HG02884 (cell line): ENCODE data around the gene ZFTA.

Experiments
- ATAC-seq: cut with Tn5 transposase; IDR thresholded peaks from one replicate; pipeline ENCODE4 v1.9.1; 2021; ENCODE audit warnings: mild to moderate bottlenecking, moderate library complexity; ENCODE audit not compliant: unreplicated experiment

Gene ZFTA

DNA sequence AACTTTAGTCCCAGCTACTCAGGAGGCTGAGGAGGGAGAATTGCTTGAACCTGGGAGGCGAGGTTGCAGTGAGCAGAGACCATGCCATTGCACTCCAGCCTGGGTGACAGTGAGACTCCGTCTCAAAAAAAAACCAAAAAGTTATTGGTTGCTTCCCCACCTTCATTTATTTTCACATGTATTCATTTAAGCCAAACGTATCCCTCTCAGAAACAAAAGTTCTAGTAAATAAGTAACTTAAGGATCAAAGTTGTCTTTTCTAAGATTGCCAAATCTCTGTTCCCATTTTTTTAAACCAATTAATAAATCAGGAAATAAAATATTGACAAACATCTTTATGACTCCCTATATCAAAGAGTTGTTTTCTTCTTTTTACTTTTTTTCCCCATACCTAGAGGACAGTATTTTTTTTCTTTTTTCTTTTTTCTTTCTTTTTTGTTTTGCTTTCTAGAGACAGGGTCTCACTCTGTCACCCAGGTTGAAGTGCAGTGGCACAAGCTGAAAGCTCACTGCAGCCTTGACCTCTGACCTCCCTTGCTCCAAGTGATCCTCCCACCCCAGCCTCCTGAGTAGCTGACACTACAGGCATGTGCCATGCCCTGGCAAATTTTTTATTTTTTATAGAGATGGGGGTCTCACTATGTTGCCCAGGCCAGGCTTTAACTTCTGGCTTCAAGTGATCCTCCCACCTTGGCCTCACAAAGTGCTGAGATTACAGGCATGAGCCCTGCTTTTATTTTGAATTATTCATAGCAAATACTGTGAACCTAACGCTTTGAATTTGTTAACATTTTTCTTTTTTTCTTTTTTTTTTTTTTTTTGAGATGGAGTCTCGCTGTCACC lies 11.4 kb downstream of the ZFTA start:
- no peak for ATAC-seq

DNA sequence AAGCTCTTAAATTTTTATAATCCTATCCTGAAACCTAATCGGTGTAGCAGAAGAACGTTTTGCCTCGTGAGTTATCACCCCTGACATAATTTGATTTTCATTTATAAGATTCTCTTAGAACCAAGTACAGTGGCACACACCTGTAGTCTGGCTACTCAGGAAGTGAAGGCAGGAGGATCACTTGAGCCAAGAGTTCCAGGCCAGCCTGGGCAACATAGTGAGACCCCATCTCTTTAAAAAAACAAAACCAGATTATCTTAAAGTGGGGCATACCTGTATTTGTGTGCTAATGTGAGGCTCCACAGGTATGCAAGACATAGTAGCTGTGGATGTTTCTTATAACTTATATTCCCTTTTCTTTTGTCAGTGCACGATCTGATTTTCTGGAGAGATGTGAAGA lies 19.0 kb downstream of the ZFTA start:
- no peak for ATAC-seq

DNA sequence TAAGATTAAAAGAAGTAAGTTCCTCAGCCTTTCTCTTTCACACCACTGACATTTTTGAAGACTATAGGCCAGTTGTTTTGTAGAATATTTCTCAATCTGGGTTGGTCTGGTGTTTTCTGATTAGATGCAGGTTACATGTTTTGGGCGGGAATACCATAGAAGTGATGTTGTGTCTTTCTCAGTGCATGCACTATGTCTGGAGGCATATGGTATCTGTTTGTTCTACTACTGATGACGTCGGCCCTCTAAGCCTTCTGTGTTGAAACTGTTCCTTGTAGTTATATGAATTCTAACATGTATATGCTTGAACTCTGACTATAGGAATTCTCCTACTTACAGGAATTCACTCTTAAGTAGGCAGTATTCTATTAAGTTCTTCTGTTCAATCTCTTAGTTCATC lies 21.6 kb downstream of the ZFTA start:
- ATAC-seq: no peak

DNA sequence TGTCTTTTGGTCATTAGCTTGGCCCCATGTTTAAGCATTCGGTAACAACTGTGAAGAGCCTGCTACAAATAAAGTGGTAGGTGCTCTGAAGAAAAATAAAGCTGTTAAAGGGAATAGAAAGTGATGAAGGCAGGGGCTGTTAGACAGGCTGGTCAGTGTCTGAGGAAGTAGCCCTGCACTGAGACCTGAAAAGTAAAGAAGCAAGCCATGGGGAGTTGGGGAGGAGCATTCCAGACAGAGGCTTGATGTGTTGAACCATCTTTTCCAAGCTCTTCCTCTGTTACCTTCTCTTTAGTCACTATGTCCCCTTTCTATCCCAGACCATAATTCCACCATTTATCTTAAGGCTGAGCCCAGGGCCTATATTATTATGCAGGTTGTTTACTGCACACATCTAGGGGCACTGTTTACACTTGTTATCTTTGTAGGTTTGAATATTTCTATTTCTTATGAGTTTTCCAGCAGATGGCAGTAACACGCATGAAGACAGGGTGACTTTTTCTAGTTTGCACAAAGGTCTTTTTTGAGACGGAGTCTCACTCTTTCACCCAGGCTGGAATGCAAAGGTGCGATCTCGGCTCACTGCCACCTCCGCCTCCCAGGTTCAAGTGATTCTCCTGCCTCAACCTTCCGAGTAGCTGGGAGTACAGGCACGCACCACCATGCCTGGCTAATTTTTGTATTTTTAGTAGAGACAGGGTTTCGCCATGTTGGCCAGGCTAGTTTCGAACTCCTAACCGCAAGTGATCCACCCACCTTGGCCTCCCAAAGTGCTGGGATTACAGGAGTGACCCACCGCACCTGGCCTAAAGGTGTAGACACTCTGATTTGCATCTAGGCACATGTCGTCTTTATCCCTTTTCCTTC lies 23.0 kb downstream of the ZFTA start:
- ATAC-seq: no peak

DNA sequence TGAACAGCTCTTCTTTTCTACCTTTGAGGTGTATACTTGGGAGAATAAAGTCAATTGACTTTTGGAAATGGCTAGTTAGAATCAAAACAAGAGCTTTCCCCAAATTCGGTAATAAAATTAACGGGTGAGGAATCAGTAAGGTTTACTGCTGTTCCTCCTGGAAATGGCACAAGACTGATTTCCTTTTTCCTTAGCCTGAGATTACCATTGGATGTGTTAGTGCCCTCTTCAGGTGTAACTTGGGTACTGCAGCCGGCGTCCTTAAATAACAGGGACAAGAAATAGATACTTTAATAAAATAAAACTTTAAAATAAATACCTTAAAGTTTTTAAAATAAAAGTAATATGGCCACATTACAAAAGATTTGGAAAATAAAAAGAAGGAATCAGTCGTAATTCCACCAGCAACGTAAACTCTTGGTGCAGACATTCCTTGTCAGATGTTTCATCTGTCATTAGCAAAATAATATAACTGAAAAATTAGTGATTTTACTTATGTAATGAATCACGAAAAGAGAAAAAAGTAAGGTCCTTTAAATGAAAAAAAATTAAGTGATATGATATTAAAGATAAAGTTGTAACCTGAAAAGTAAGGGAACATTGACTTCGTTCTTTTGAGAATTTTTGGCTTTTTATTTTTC lies 29.7 kb downstream of the ZFTA start:
- no peak for ATAC-seq

DNA sequence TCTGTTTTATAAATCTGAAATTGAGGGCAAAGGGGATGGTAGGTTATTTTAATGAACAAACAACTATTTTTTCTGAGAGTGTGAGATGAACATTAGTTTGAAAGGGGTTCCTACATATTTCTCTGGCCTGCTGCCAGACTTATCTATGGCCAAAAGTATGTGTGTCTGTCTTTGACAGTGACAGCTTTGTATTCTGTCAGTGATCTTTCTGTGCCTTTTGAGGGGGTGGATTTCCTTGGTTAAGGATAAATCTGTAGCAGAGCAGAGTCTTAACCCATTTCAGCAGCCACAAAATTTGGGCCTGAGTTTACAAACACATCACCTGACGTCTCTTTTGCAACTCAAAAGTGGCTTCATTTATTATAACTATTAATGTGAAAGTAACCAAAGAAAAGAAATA lies 30.9 kb downstream of the ZFTA start:
- ATAC-seq: no peak

DNA sequence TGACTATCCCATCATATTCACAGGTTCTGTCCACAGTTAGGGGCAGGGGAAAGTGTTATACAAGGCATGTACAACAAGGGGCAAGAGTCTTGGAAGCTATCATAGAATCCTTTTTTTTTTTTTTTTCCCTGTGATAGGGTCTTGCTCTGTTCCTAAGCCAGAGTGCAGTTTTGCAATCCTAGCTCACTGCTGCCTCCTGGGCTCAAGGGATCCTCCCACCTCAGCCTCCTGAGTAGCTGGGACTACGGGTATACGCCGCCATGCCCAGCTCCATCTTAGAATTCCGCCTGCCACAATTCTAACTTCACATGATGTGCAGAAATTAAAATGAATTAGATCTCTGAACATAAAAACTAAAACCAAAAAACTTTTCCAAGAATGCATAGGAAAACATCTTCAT lies 31.7 kb downstream of the ZFTA start:
- no peak for ATAC-seq

DNA sequence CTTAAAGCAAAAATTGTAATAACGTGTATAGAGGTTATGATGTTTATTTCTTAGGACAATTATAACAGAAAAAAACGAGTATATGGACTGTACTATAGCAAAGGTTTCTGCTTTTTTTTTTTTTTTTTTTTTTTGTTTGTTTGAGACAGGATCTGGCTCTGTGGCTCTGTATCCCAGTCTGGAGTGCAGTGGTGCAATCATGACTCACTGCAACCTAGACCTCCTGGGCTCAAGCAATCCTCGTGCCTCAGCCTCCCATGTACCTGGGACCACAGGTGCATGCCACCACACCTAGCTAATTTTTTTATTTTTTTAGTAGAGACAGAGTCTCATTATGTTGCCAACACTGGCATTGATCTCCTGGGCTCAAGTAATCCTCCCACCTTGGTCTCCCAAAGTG lies 39.2 kb downstream of the ZFTA start:
- no peak for ATAC-seq

DNA sequence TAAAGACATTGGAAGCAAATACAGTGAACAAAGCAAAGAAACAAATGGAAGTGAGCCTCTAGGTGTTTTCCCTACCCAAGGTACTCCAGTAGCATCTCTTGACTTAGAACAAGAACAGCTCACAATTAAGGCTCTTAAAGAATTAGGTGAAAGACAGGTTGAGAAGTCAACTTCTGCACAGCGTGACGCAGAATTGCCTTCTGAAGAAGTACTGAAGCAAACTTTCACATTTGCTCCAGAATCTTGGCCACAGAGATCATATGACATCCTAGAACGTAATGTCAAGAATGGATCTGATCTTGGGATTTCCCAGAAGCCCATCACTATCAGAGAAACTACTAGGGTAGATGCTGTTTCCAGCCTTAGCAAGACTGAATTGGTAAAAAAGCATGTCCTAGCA lies 48.0 kb downstream of the ZFTA start:
- ATAC-seq: no peak

DNA sequence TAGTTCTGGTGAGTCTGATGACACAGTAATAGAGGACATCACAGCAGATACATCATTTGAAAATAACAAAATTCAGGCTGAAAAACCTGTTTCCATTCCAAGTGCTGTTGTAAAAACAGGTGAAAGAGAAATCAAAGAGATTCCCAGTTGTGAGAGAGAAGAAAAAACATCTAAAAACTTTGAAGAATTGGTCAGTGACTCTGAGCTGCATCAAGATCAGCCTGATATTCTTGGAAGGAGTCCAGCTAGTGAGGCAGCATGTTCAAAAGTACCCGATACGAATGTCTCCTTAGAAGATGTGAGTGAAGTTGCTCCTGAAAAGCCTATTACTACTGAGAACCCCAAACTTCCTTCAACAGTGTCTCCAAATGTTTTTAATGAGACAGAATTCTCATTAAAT lies 48.6 kb downstream of the ZFTA start:
- ATAC-seq: no peak

DNA sequence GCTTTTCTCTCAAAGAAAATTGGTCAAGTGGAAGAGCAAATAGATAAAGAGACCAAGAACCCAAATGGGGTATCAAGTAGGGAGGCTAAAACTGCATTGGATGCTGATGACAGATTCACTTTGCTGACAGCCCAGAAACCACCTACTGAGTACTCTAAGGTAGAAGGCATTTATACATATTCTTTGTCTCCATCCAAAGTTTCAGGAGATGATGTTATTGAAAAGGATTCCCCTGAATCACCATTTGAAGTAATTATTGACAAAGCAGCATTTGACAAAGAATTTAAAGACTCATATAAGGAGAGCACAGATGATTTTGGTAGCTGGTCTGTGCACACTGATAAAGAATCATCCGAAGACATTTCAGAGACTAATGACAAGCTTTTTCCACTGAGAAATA lies 49.6 kb downstream of the ZFTA start:
- no peak for ATAC-seq
